Peyer's patch (tissue), 4 donors: Measurements from ENCODE around the gene JAM3.

Experiments
- CTCF ChIP-seq, 6 experiments: fragments of 450-650 bp in 4 of 6; fragments of 200-600 bp in 2 of 6; sonication (generic) in 1 of 6; IDR thresholded peaks; one replicate each; pipeline ENCODE4 v1.5.1; 2017 to 2019; ENCODE audit warnings: antibody characterized with exemption in 6 of 6, mild to moderate bottlenecking in 3 of 6, moderate library complexity in 1 of 6
- POLR2A ChIP-seq, 2 donors: fragments of 450-650 bp; IDR thresholded peaks; one replicate each; pipeline ENCODE4 v1.5.1; 2017; ENCODE audit warnings: antibody characterized with exemption in 2 of 2, mild to moderate bottlenecking in 2 of 2, moderate library complexity in 2 of 2

GRCh38 chr11:134097166-134097565, 28.3 kb downstream of the JAM3 start:
- TF ChIP-seq CTCF (IDR thresholded peaks at IDR 0.05) = no peak
- no peak for TF ChIP-seq POLR2A (IDR thresholded peaks at IDR 0.05)
